Measurements from ENCODE around the gene KRT33B.

KRT33B gene

GRCh38 chr17:41340934-41341861, 28.4 kb downstream of the KRT33B start:
- no peak for TF ChIP-seq CTCF (IDR thresholded peaks at IDR 0.05; ENCODE audit: low read depth, low read length, missing control alignments)
- H3K4me3 ChIP-seq (ENCODE audit: low read depth, low read length), result no peak overlapping the region
- in situ Hi-C loops (cut with HindIII; ENCODE audit: low pct_ligation_motif_present, low sequenced_read_pairs), result no loop called here
- DNase-seq, result no peak
- no peaks in the 10 kb centered on the region for H3K27me3 ChIP-seq (replicated peaks)
- H3K27ac ChIP-seq, result no peak overlapping the region
- H3K36me3 ChIP-seq (replicated peaks), result no peaks in the 10 kb centered on the region

- TF ChIP-seq CTCF (IDR thresholded peaks at IDR 0.05; ENCODE audit: low read depth, low read length, missing control alignments), result no peak
- DNase-seq, result no peak
- H3K27me3 ChIP-seq (replicated peaks), result no peaks in the 10 kb centered on the region
- H3K4me3 ChIP-seq (ENCODE audit: low read depth, low read length), result no peak overlapping the region
- no peaks in the 10 kb centered on the region for H3K36me3 ChIP-seq (replicated peaks)
- in situ Hi-C loops (cut with HindIII; ENCODE audit: low pct_ligation_motif_present, low sequenced_read_pairs), result no loop called here
- H3K27ac ChIP-seq, result no peak overlapping the region
Observed at GRCh38 chr17:41340494-41340893, 29.1 kb downstream of the KRT33B start.

- Histone ChIP-seq H3K4me3 (ENCODE audit: low read depth, low read length) (no peak overlapping the region), H3K36me3 (replicated peaks) (no peaks in the 10 kb centered on the region), H3K27me3 (replicated peaks) (no peaks in the 10 kb centered on the region), H3K27ac (no peak overlapping the region)
- no peak for TF ChIP-seq CTCF (IDR thresholded peaks at IDR 0.05; ENCODE audit: low read depth, low read length, missing control alignments)
- DNase-seq, result no peak
- in situ Hi-C loops (cut with HindIII; ENCODE audit: low pct_ligation_motif_present, low sequenced_read_pairs), result no loop called here
Observed at GRCh38 chr17:41339571-41340172, 29.9 kb downstream of the KRT33B start.

GRCh38 chr17:41338961-41339485, 30.6 kb downstream of the KRT33B start:
- no peaks in the 10 kb centered on the region for H3K36me3 ChIP-seq (replicated peaks)
- H3K4me3 ChIP-seq (ENCODE audit: low read depth, low read length), result no peak overlapping the region
- no peaks in the 10 kb centered on the region for H3K27me3 ChIP-seq (replicated peaks)
- no peak for DNase-seq
- TF ChIP-seq CTCF (IDR thresholded peaks at IDR 0.05; ENCODE audit: low read depth, low read length, missing control alignments), result no peak
- H3K27ac ChIP-seq, result no peak overlapping the region
- in situ Hi-C loops (cut with HindIII; ENCODE audit: low pct_ligation_motif_present, low sequenced_read_pairs), result no loop called here

GRCh38 chr17:41335747-41336146, 33.9 kb downstream of the KRT33B start:
- no peak overlapping the region for H3K4me3 ChIP-seq (ENCODE audit: low read depth, low read length)
- DNase-seq, result no peak
- H3K27me3 ChIP-seq (replicated peaks), result no peaks in the 10 kb centered on the region
- in situ Hi-C loops (cut with HindIII; ENCODE audit: low pct_ligation_motif_present, low sequenced_read_pairs), result no loop called here
- H3K27ac ChIP-seq, result no peak overlapping the region
- H3K36me3 ChIP-seq (replicated peaks), result no peaks in the 10 kb centered on the region
- no peak for TF ChIP-seq CTCF (IDR thresholded peaks at IDR 0.05; ENCODE audit: low read depth, low read length, missing control alignments)

Measured in brain microvascular endothelial cell (primary cell).